ENCODE data around the gene EFNA5.

Gene EFNA5

DNA sequence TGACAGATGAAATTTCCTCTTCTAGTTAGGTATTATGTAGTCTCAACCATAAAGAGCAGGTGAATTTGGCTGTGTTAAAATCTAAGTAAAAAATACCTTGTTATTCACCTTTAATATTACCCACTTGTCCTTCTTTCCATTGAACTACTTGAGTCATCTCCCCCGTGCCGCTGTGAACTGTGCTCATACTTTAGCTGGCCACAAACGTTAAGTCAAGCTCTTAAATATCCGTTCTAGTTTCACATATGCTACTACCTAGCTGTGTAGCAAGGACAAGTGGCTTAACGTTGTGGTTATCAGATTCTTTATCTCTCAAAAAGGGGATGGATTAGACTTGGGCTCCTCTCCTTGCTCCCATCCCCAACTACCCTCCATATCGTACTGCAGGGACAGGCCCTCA lies 110.4 kb downstream of the EFNA5 start:
- Histone ChIP-seq H3K4me3 (no peak overlapping the region), H3K27ac (no peak overlapping the region)

DNA sequence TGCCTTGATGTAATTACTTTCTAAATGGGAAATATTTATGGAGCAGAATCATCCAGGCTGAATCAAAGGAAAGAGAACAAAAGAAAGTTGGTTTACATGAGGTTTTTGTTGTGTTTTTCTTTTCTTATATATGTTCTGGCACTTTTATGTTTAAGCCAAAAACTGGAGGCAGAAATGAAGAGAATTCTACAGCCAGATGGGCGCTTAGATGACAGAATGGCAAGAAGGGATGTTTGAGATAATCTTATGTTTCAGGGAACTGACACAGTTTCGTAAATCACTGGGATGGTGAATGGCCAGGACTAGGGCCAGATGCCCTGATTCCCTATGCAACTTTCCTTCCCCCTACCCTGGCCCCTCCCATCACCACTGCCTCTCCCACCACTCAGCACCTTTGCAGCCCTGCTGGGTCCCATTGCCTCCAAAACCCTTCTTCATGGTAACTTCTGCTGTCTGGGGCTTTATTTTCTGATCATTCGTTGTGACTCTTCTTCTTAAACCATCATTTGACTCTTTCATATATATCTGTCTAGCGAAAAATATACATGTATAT lies 111.8 kb downstream of the EFNA5 start:
- H3K27ac ChIP-seq, result no peak overlapping the region
- H3K4me3 ChIP-seq, result no peak overlapping the region

DNA sequence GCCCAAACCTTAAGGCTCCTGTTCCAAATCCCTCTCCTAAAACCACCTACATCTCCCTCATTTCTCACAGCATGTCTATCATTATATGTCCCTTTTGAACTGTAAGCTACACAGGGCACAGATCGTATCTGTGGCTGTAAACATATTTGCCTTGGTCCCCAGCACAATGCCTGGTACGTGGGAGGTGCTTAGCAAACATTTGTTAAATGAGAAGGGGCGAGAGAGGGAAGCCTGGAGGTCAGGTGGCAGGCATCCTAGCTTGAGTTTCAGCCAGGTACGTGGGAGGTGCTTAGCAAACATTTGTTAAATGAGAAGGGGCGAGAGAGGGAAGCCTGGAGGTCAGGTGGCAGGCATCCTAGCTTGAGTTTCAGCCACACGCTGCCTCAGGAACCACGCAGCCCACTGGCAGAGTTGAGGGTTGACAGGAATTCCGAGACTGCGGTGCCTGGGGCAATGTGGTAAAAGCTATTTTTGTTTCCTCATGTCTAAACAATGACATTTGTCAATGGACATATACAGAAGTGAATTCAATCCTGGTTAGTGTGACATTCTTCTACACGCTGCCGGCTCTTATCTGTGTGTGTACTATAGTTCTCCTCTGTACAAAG lies 113.6 kb downstream of the EFNA5 start:
- Histone ChIP-seq H3K4me3 (no peak overlapping the region), H3K27ac (no peak overlapping the region)

DNA sequence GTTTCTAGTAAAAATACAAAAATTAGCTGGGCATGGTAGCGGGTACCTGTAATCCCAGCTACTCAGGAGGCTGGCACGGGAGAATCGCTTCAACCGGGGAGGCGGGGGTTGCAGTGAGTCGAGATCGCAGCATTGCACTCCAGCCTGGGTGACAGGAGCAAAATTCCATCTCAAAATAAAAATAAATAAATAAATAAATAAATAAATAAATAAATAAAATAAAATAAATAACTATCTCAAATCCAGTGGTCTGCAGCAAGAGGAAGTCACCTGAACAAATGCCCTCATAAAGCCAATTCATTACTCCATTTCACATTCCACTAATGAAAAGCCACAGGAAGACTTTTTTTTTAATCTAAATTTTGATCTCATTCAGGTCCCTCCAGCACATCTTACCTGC lies 114.2 kb downstream of the EFNA5 start:
- Histone ChIP-seq H3K4me3 (no peak overlapping the region), H3K27ac (no peak overlapping the region)

DNA sequence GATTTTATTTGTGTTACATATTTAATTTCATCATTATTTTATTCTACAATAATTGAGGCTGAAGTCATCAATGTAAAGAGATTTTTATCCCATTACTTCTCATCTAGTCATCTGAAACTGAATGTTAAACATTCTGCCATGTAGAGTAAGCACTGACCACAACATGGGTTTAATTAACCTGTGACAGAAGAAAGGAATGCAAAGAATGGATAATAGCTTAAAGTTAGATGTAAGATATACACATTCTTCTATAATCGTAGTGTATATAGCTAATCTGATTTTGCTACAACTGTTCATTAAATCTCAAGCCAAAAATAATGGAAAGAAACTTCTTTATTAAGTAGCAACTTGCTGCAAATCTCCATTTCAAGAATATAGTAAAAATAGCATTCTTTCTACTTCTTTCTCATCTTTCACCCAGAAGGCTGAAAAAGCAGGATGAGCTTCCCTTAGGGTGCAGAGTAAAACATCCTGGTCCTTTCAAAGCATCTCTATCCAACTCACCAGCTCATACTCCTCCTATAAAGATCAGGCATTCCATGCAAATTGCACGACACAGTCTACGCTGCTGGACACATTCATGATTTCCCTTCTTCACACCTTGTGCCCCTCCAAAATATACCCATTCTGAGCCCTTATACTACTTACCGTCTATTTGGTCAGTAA lies 115.2 kb downstream of the EFNA5 start:
- H3K27ac ChIP-seq, result no peak overlapping the region
- no peak overlapping the region for H3K4me3 ChIP-seq

DNA sequence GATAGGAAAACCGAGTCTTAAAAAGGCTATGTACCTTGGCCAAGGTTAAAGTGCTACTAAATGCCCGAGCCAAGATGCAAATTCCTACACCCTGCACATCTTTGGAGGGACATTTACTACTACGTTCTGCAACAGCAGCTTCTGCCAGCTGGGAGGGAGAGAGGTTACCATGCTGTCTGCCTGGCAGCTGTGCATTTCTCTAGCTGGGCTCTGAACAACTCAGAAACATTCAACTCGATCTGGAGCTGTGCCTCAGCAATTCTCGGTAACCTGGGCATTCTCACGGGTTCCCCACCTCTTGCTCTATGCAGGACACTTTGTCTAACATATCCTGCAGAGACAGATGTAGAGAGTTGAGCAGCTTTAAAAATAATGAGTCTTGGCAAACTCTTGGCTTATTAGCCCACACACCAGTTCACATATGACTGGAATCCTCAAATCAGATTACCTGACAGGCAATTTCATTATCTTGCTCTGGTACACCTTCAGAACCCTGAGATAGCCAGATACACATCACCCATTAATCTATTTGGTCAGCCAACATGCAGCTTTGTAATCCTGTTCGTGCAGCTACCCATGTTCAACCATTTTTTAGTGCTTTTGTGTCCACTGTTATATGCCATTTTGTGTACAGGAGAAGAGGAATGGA lies 115.8 kb downstream of the EFNA5 start:
- Histone ChIP-seq H3K27ac (no peak overlapping the region), H3K4me3 (no peak overlapping the region)

DNA sequence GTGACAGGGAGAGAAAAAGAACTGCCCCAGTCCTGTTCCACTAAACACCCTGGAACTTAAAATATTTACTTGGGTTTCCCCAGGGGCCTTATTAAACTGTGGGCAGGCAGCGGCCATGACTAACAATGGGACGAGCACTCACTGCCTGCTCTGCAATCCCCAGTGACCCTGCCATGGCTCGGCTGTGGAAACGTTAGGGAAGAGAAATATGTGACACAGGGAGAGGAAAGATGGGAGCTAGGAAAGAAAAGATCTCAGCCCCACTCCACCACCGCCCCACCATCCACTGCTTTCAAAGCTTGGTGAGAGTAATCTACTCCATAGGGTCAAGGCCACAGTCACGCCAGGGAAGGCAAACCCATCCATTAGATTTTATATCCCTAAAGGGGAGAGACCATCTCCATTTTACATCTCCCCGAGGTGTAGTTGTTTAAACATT lies 117.6 kb downstream of the EFNA5 start:
- H3K27ac ChIP-seq, result peak overlapping the region in 1 of 21 experiments; percentile 13

DNA sequence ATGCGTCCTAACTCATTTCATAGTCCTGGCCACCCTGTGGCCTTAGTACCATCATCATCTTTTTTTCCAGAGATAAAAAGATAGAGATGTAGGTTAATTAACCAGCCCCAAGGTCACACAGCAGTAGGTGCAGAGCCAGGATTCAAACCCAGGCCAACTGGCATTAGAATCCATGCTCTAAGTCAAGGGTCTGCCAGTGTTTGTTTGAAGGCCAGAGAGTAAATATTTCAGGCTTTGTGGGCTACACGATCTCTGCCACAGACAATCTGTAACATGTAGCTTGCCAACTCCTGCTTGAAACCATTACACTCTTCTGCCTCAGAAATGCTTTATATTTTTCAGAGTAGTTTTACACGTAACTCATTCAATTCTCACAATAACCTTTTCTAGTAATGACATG lies 119.6 kb downstream of the EFNA5 start:
- Histone ChIP-seq H3K4me3 (no peak overlapping the region), H3K27ac (no peak overlapping the region)

More for the DNA sequence above, 117.6 kb downstream of the EFNA5 start:
- no peak overlapping the region for H3K4me3 ChIP-seq

DNA sequence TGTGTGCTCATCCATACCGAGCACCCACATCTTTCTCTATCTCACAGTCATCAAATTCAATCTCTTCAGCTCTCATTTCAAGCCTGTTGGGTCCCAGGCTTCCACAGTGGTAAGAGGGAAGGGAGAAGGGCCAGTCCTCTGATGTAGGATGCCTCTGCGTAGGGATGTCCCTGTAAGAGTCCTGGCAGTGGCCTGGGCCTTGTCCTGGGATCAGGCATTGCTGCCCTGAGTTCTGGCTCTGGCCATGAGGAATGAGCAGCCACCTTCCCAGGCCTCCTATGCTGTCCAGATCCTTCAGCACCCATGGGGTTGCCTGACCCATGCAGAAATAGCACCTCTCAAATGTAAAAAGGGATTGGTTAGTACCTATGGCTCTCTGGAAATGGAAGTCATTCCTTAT lies 121.2 kb downstream of the EFNA5 start:
- peak overlapping the region in 1 of 21 experiments; percentile 16 for H3K27ac ChIP-seq

DNA sequence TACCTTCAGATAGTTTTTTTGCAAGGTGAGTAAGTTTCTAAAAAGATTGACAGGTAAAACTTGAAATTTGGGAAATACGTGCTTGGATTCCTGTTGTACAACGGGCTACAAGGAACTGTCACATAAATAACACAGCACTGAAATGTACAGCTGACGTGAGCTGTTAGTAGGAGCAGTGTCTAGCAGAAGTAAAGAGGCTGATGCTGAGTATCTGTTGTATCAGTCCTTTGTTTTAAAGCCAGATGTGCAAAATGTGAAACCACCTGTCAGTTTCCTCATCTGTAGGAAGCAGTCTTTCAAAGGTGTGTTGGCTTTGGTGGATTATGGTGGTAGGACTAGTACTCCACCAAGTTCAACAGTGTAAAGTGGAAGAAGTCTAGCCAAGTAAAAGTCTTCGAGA lies 122.3 kb downstream of the EFNA5 start:
- no peak overlapping the region for H3K4me3 ChIP-seq
- H3K27ac ChIP-seq, result no peak overlapping the region

More for the DNA sequence above, 121.2 kb downstream of the EFNA5 start:
- no peak overlapping the region for H3K4me3 ChIP-seq

DNA sequence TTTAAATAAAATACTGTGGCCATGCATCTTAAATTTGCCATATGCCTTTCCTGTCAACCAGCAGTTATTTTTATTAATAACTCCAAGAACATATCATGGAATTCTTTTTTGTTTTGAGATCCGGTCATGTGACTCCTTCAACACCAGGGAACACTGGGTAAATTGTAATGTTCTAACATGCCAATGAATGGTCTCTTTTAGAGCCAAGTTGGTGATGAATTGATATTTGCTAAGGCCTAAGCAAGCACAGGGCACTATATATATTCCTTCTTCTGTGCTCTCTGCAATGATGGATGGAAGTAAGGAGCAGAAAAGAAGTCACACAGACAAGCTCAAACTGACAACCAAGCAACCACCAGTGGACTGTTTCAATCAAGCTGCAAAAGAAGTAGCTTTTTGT lies 124.0 kb downstream of the EFNA5 start:
- no peak overlapping the region for H3K4me3 ChIP-seq
- H3K27ac ChIP-seq, result no peak overlapping the region

DNA sequence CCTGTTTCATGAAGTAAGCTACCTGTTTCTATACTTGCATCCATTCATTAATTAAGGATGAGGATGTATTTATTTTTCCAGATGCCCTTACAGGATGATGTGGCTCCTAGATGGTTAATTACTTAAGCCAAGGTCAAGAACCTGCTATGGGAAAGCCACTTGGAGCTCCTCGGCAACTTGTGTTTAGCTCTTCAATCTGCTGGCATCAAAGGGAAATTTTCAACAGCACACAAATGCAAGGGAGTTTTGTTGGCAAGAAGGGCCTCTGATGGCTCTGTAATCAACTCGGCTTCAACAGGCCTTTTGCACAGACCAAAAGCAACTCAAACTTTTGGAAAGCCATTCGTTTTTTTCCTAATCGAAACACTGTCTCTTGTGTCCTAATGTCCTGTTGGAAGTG lies 125.3 kb downstream of the EFNA5 start:
- no peak overlapping the region for H3K4me3 ChIP-seq
- no peak overlapping the region for H3K27ac ChIP-seq

DNA sequence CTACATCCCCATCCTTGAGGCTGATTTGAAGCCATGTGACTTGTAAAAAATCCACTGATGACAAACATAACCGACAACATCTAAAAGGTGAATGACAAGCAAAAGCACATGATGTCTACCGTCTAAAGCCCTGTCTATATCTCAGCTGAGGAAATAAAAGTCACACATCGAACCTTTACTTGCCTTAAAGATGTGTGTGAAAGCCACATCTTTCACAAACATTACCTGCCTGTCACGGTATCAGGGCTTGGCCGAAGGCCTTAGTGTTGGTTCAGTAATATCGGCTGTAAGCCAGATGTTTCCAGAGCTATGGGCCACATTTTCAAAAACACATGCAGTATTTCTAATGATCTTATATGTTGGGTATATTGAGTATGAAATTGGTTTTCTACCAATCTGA lies 125.8 kb downstream of the EFNA5 start:
- Histone ChIP-seq H3K4me3 (no peak overlapping the region), H3K27ac (no peak overlapping the region)

DNA sequence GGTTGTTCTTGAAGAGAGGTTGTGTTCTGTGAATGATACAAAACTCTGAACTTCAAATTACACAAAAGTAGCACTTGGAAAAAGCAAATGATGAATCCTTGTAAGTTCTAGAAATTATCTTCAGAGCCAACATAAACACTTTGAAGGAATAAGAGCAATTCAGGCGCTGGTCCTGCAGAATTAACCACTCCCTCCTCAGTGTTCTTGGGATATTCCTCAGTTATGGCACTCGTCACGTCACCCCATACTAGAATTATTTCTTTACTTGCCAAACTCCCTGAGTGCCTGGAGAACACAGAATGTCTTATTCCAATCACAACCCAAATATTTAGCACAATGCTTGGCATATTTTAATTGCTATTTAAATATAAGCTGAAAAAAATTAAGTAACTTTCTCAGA lies 126.3 kb downstream of the EFNA5 start:
- H3K4me3 ChIP-seq, result no peak overlapping the region
- H3K27ac ChIP-seq, result no peak overlapping the region

DNA sequence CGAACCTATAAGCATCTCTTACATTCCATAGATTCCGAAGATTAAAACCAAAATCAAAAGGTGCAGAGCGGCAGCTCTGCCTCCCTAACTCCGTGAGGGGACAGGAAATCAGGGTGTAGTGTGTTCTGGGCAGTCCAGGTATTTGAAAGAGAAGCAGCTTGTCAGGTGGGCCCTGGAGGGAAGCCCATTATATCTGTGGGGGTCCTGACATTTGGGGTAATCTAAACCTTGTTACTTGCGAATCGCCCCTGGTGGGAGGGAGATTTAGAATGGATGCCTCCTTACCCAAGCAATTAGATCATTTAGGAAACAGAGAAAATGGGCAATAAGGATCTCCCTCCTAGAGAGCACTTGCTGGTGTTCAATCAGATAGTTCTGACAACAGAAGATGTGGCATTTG lies 126.9 kb downstream of the EFNA5 start:
- Histone ChIP-seq H3K27ac (peak overlapping the region in 1 of 21 experiments; percentile 57), H3K4me3 (no peak overlapping the region)

DNA sequence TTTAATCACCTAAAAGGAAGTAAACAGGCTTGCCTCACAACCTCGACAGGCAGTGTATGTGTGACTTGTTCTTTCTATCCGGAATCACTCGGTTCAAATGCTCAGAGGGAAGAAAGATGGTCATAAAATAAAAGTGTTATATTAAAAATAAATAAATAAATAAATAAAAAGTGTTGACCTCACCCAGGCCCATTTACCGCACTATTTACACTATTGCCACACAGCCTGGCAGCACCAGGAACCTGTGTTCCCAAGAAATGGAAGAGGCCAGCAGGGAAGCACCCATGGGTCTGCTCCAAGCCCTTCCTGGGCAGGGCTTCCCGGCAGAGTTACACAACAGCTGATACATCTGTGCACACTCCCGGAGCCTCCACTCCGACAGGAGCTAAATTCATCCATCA lies 127.9 kb downstream of the EFNA5 start:
- peak overlapping the region in 1 of 7 experiments; percentile 5 for H3K4me3 ChIP-seq

DNA sequence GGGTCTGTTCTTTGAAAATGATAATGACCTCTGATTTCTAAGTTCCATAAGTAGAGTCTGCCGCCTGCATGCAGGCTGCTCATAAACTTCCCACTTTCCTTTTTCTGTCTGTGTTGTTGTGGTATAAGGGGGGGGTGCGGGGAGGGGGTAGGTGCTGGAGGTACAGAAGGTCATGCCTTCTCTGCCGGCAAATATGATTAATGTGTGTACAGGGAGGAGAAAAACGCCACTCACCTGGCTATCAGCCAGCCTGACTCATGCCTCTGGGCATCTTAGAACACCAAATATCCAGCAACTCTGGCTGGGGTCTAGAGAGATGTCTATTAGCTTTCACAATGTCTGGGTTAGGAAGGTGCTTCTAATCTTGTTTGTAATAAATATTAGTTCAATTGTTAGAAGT lies 128.3 kb downstream of the EFNA5 start:
- peak overlapping the region in 13 of 21 experiments; percentile 26 to 77 (median 54) for H3K27ac ChIP-seq
- no peak overlapping the region for H3K4me3 ChIP-seq

More for the DNA sequence above, 127.9 kb downstream of the EFNA5 start:
- peak overlapping the region in 13 of 21 experiments; percentile 4 to 77 (median 54) for H3K27ac ChIP-seq

DNA sequence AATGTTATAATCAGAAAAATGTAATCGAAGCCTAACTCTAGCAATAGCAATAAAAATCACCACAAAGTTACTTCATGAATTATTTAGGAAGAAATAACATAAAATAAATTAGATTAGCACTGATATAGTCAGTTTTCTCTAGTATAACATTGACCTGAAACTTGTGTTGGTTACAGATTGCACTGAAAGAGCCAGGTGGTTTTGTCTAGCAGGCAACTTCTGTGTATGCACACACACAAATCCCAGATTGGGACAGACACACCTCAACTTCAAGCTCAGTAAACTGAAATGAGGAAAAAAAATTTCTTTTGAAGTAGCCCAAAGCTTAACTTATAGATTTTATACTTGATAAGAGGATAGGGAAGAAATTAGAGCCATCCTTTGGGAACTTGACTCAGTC lies 129.3 kb downstream of the EFNA5 start:
- peak overlapping the region in 3 of 21 experiments; percentile 13 to 61 (median 57) for H3K27ac ChIP-seq
- H3K4me3 ChIP-seq, result no peak overlapping the region

DNA sequence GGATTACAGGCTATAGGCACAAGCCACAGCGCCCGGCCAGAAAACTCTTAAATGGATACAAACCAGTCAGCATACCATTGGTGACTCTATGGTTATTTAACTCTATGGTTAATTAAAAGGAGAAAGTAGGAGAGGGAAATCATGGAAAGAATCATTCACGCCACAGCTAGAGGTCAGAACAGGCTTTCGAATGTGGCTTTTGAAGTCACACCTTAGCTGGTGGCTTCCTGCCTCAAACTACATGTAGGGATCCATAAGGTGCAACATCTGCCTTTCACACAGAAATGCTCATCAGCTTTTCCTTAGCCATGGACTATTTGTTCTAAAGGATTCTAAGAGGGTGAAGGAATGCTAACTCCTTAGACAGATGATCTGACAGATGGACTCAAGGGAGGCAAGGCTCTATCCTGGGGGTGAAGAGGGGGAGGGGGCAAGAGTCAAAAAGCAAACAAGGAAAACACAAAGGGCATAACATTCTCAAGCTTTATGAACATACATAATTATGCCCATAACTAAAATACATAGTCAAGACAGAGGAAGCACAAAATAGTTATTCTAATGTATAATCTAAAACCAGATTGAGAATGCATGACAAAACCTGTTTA lies 130.9 kb downstream of the EFNA5 start:
- Histone ChIP-seq H3K27ac (peak overlapping the region in 2 of 21 experiments; percentile 1 to 7), H3K4me3 (no peak overlapping the region)

DNA sequence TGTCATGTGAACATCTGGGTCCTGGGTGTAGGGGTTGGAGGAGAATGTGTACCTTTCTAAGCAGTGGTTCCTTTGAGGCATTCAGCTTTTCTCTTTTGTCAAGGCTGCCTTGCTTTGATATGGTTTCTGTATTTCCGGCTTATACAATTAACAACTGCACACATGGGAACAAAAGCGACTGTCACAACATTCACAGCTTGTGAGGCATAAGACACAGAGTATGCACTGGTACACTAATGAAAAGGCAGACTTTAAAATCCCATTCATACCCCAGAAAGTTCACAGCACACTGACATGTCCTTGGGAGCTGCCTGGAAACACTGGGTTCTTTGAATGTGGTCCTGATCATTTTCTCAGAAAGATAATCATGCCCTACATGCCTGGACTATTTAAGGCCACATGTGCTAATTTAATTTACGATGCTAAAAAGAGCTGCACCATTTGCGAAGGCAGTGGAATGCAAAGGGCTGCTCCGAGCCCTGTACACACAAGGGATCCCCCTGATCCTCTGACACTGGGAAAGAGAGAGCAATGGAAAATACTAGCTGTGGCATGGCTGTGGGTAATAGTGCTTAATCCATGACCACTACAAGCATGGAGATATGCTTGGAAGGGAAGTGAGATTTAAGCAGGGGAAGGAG lies 131.8 kb downstream of the EFNA5 start:
- peak overlapping the region in 1 of 21 experiments; percentile 7 for H3K27ac ChIP-seq

More for the DNA sequence above, 131.8 kb downstream of the EFNA5 start:
- H3K4me3 ChIP-seq, result no peak overlapping the region

All from skin epidermis (tissue), 12 donors.